ENCODE measurements around the gene PIM1. TPM values are rescaled to one million over a fixed set of nuclear protein-coding genes. Genes with fewer than 3 reads are reported as not detected.
A peak's percentile ranks its signal among the peaks of the same experiment; 100 is the strongest.

PIM1 gene
- total RNA-seq, 2 experiments from 2014 or later: 175 to 183 TPM

DNA sequence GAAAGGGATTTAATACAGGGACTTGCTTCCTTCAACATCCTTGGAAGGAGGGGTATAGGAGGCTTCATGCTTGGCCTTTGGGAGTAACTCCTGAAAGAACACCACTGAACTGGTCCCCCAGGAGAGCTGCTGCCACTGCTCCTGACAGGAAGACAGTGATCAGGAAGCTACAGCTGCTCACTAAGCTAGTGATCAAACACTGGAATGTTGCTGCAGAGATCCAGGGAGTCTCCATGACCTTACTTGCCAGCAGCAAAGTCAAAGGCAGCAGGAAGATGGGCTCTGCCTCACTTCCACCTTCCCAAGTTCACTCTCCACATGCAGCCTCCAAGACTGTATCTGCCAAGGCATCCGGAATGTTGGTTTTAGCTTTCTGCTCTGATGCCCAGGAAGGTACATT lies 31.8 kb downstream of the PIM1 start:
- Histone ChIP-seq H3K9me3 (ENCODE audit: control insufficient read depth in 1 of 2, insufficient read depth in 1 of 2, low read length in 2 of 2) (no peaks in the 10 kb centered on the region), H3K27ac (ENCODE audit: low read depth in 1 of 2, low read length in 2 of 2) (no peak overlapping the region), H3K4me1 (ENCODE audit: insufficient read depth, low read length) (peaks cover 32% of the 10 kb centered on the region), H3K4me3 (ENCODE audit: low read length) (no peak overlapping the region), H3K36me3 (ENCODE audit: insufficient read depth, low read length) (no peaks in the 10 kb centered on the region), H3K27me3 (ENCODE audit: control insufficient read depth in 1 of 2, insufficient read depth in 2 of 2, low read length in 2 of 2) (no peaks in the 10 kb centered on the region)
- no peak for DNase-seq
- ATAC-seq (ENCODE audit: poor library complexity): no peak
- CTCF ChIA-PET: interaction anchor here (1.4 to 2.3 kb wide), 2 partner anchors 180 to 183 kb away, joined by 3 to 5 read pairs; no protein-coding TSS in a partner anchor
- TF ChIP-seq, protein P1, sequence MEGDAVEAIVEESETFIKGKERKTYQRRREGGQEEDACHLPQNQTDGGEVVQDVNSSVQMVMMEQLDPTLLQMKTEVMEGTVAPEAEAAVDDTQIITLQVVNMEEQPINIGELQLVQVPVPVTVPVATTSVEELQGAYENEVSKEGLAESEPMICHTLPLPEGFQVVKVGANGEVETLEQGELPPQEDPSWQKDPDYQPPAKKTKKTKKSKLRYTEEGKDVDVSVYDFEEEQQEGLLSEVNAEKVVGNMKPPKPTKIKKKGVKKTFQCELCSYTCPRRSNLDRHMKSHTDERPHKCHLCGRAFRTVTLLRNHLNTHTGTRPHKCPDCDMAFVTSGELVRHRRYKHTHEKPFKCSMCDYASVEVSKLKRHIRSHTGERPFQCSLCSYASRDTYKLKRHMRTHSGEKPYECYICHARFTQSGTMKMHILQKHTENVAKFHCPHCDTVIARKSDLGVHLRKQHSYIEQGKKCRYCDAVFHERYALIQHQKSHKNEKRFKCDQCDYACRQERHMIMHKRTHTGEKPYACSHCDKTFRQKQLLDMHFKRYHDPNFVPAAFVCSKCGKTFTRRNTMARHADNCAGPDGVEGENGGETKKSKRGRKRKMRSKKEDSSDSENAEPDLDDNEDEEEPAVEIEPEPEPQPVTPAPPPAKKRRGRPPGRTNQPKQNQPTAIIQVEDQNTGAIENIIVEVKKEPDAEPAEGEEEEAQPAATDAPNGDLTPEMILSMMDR (IDR thresholded peaks at IDR 0.05): no peak
- Mint-ChIP-seq H3K36me3 (ENCODE audit: low read depth) (no peaks in the 10 kb centered on the region), H3K9me3 (no peaks in the 10 kb centered on the region), H3K4me3 (no peak overlapping the region), H3K27ac (no peak overlapping the region), H3K27me3 (no peaks in the 10 kb centered on the region), H3K4me1 (ENCODE audit: low read depth) (peaks cover 31% of the 10 kb centered on the region)
- intact Hi-C loops (cut with DNase I, micrococcal nuclease): no loop called here
- POLR2A ChIA-PET: interaction anchor here (0.7 to 1.6 kb wide), 3 partner anchors 19 to 31 kb away, joined by 3 to 5 read pairs (median 4); no protein-coding TSS in a partner anchor

DNA sequence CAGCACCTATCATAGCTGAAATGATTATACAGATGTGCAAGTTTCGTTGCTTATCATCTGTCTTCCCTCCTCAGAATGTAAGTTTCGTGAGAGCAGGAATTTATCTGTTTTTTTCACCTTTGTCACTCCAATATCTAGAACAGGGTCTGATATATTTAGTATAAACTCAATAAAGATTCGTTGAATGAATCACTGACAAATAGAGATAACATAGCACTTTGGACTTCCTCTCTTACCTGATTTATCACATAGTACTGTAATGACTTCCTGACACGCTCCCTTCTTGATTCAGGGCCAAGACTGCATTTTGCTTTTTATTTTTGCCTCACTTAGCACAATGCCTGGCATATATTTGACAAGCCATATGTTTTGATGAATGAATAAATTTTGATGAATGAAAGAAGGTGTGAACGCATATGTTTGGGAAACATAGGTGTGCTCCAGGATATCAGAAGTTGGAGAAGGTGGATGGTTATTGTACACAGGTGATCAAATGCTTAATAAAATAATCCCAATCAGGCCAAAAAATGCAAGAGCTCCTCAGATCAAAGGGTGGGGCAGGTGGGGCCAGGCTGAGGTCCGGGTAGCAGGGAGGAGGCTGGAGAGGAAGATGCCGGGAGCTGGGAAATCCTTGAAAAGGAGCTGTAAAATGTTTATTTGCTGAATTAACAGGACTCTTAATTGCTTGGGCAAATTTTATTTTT lies 33.0 kb downstream of the PIM1 start:
- H3K4me3 ChIP-seq (ENCODE audit: low read length): no peak overlapping the region
- intact Hi-C loops (cut with DNase I, micrococcal nuclease): no loop called here
- ChIA-PET CTCF (interaction anchor here (0.9 to 1.4 kb wide), 3 partner anchors 8 to 184 kb away, joined by 3 to 6 read pairs (median 3); no protein-coding TSS in a partner anchor), POLR2A (interaction anchor here (1.0 to 1.7 kb wide), 4 partner anchors 9 to 32 kb away, joined by 3 to 5 read pairs (median 4); no protein-coding TSS in a partner anchor)
- H3K36me3 ChIP-seq (ENCODE audit: insufficient read depth, low read length): no peaks in the 10 kb centered on the region
- no peaks in the 10 kb centered on the region for H3K27me3 Mint-ChIP-seq
- peaks cover 40% of the 10 kb centered on the region for H3K4me1 ChIP-seq (ENCODE audit: insufficient read depth, low read length)
- TF ChIP-seq, protein P1 (IDR thresholded peaks at IDR 0.05): no peak
- H3K27ac ChIP-seq (ENCODE audit: low read depth in 1 of 2, low read length in 2 of 2): peak overlapping the region in 1 of 2 donors; percentile 9
- ATAC-seq (ENCODE audit: poor library complexity): peak; percentile 52
- H3K9me3 Mint-ChIP-seq: no peaks in the 10 kb centered on the region
- H3K4me1 Mint-ChIP-seq (ENCODE audit: low read depth): peaks cover 38% of the 10 kb centered on the region
- H3K4me3 Mint-ChIP-seq: peak overlapping the region; percentile 2
- peak overlapping the region; percentile 41 for H3K27ac Mint-ChIP-seq
- H3K27me3 ChIP-seq (ENCODE audit: control insufficient read depth in 1 of 2, insufficient read depth in 2 of 2, low read length in 2 of 2): no peaks in the 10 kb centered on the region
- H3K9me3 ChIP-seq (ENCODE audit: control insufficient read depth in 1 of 2, insufficient read depth in 1 of 2, low read length in 2 of 2): no peaks in the 10 kb centered on the region
- H3K36me3 Mint-ChIP-seq (ENCODE audit: low read depth): no peaks in the 10 kb centered on the region
- peak in 1 of 14 experiments; percentile 44 for DNase-seq

- Mint-ChIP-seq H3K4me3 (no peak overlapping the region), H3K27me3 (no peaks in the 10 kb centered on the region), H3K36me3 (ENCODE audit: low read depth) (no peaks in the 10 kb centered on the region), H3K4me1 (ENCODE audit: low read depth) (peaks cover 46% of the 10 kb centered on the region), H3K9me3 (no peaks in the 10 kb centered on the region), H3K27ac (no peak overlapping the region)
- Histone ChIP-seq H3K36me3 (ENCODE audit: insufficient read depth, low read length) (no peaks in the 10 kb centered on the region), H3K27ac (ENCODE audit: low read depth in 1 of 2, low read length in 2 of 2) (no peak overlapping the region), H3K4me3 (ENCODE audit: low read length) (no peak overlapping the region), H3K4me1 (ENCODE audit: insufficient read depth, low read length) (peaks cover 53% of the 10 kb centered on the region), H3K9me3 (ENCODE audit: control insufficient read depth in 1 of 2, insufficient read depth in 1 of 2, low read length in 2 of 2) (no peaks in the 10 kb centered on the region), H3K27me3 (ENCODE audit: control insufficient read depth in 1 of 2, insufficient read depth in 2 of 2, low read length in 2 of 2) (no peaks in the 10 kb centered on the region)
- intact Hi-C loops (cut with DNase I, micrococcal nuclease): no loop called here
- DNase-seq: no peak
- ATAC-seq (ENCODE audit: poor library complexity): no peak
- TF ChIP-seq, protein P1 (IDR thresholded peaks at IDR 0.05): no peak
- CTCF ChIA-PET: interaction anchor here (0.8 to 1.1 kb wide), 3 partner anchors 10 to 153 kb away, joined by 3 read pairs; no protein-coding TSS in a partner anchor
- POLR2A ChIA-PET: interaction anchor here (1.7 kb wide), 1 partner anchor 10 kb away, joined by 5 read pairs; no protein-coding TSS in a partner anchor
Measured at GRCh38 chr6:37204014-37204751, 34.2 kb downstream of the PIM1 start.
